Lung (tissue), 12 donors: ENCODE data around the gene SRBD1. TPM values are rescaled to one million over a fixed set of nuclear protein-coding genes. Genes with fewer than 3 reads are reported as not detected.

Experiments used
- ATAC-seq: fragments of 200-7000 bp; cut with Tn5 transposase; one replicate; pipeline ENCODE4 v1.9.1; 2020; ENCODE audit warnings: moderate number of reproducible peaks; ENCODE audit not compliant: insufficient read depth, low FRiP score
- DNase-seq, 3 donors: peaks; one replicate each; pipeline ENCODE4 v3.0.0-alpha.2; 2013 to 2017
- H3K27ac ChIP-seq, 2 donors: one replicate each; pipeline ENCODE4 v1.5.1; 2013; ENCODE audit warnings: mild to moderate bottlenecking in 2 of 2, moderate library complexity in 2 of 2, control low read depth in 1 of 2, inconsistent platforms in 1 of 2, low read depth in 1 of 2, low read length in 1 of 2
- H3K27me3 ChIP-seq, 3 donors: one replicate each; pipeline ENCODE4 v1.5.1; 2013; ENCODE audit warnings: low read length in 2 of 3; ENCODE audit not compliant: control insufficient read depth in 3 of 3, insufficient read depth in 3 of 3
- H3K36me3 ChIP-seq, 4 donors: one replicate each; pipeline ENCODE4 v1.5.1; 2013; ENCODE audit warnings: low read length in 4 of 4, mild to moderate bottlenecking in 1 of 4, moderate library complexity in 1 of 4; ENCODE audit not compliant: control insufficient read depth in 4 of 4, insufficient read depth in 4 of 4
- H3K4me1 ChIP-seq, 5 donors: one replicate each; pipeline ENCODE4 v1.5.1; 2013; ENCODE audit warnings: low read length in 5 of 5, mild to moderate bottlenecking in 2 of 5, moderate library complexity in 1 of 5; ENCODE audit not compliant: control insufficient read depth in 5 of 5, insufficient read depth in 5 of 5
- H3K4me3 ChIP-seq: one replicate; pipeline ENCODE4 v1.5.1; 2013; ENCODE audit warnings: mild to moderate bottlenecking, control low read depth, moderate library complexity
- H3K9ac ChIP-seq, 2 donors: one replicate each; pipeline ENCODE4 v1.5.1; 2013; ENCODE audit warnings: low read length in 2 of 2, control low read depth in 1 of 2; ENCODE audit not compliant: insufficient read depth in 1 of 2
- H3K9me3 ChIP-seq, 4 donors: one replicate each; pipeline ENCODE4 v1.5.1; 2013; ENCODE audit warnings: low read length in 3 of 4, mild to moderate bottlenecking in 1 of 4, moderate library complexity in 1 of 4; ENCODE audit not compliant: control insufficient read depth in 4 of 4, insufficient read depth in 3 of 4
- whole genome bisulfite sequencing, 2 donors: extraction: QIAGEN DNeasy Blood & Tissue Kit; methylation state at CpG; one replicate each; pipeline ENCODE4 v1.1.7; 2013; 5-methylcytosine and 5-hydroxymethylcytosine counted together
- polyA plus RNA-seq, 2 donors: library from polyadenylated mRNA; stranded (reverse); fragments of 200-250 nt; gene quantifications; one replicate each; pipeline ENCODE4 v1.2.1, GENCODE V29; 2013
- total RNA-seq, 2 donors: library from RNA; depleted of rRNA in 1 of 2; stranded (reverse); fragments of >200 nt in 1 of 2; gene quantifications; one replicate each; pipeline ENCODE4 v1.2.1, GENCODE V29; 2014 to 2021
- TF ChIP-seq, protein P1 (sequence below): IDR thresholded peaks from 2 replicates; pipeline ENCODE4 v1.5.1; 2012; ENCODE audit warnings: mild to moderate bottlenecking; ENCODE audit errors: control extremely low read depth, extremely low read depth
- donor health status: control.
- donor health status: control.
- donor health status: Bipolar disorder and iron deficiency.
- donor health status: healthy.
- donor health status: DM: yes; HTN: yes; CAD: no.

The SRBD1 gene
- total and polyA plus RNA-seq, 4 donors = 5.6 to 30.6 (median 11.5) TPM

DNA sequence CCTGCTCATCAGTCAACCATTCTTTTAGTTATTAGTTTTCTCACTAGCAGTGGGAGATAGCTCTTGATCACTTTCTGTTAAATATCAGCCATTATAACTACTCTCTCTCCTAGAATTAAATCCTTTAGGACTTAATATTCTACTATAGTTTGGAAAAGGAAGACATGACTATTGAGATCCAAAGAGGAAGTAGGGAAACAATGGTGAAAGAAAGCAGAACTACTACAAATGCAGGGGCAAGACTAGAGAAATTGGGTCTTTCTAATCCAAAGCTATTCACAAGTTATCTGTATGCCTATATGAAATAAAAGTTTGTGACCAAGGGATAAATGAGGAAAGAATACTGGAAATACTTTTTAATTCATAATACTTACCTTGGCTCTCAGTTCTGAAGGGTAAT, 65.1 kb downstream of the SRBD1 start:
- H3K27me3 ChIP-seq = no peaks in the 10 kb centered on the region
- ATAC-seq (no peak), DNase-seq (no peak)
- H3K4me3 ChIP-seq = no peak overlapping the region
- H3K9me3 ChIP-seq = peaks cover 0 to 14% (median 7%) of the 10 kb centered on the region in 4 donors
- H3K27ac ChIP-seq = no peak overlapping the region
- peaks cover 19 to 36% (median 28%) of the 10 kb centered on the region in 4 donors for H3K36me3 ChIP-seq
- no peaks in the 10 kb centered on the region for H3K4me1 ChIP-seq
- no peak overlapping the region for H3K9ac ChIP-seq
- TF ChIP-seq, protein P1, sequence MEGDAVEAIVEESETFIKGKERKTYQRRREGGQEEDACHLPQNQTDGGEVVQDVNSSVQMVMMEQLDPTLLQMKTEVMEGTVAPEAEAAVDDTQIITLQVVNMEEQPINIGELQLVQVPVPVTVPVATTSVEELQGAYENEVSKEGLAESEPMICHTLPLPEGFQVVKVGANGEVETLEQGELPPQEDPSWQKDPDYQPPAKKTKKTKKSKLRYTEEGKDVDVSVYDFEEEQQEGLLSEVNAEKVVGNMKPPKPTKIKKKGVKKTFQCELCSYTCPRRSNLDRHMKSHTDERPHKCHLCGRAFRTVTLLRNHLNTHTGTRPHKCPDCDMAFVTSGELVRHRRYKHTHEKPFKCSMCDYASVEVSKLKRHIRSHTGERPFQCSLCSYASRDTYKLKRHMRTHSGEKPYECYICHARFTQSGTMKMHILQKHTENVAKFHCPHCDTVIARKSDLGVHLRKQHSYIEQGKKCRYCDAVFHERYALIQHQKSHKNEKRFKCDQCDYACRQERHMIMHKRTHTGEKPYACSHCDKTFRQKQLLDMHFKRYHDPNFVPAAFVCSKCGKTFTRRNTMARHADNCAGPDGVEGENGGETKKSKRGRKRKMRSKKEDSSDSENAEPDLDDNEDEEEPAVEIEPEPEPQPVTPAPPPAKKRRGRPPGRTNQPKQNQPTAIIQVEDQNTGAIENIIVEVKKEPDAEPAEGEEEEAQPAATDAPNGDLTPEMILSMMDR = no peak

- WGBS, 2 donors = 95 to 100% methylated on average over 1 of the region's 1 CpG
- no peak overlapping the region for H3K27ac ChIP-seq
- no peak overlapping the region for H3K9ac ChIP-seq
- H3K36me3 ChIP-seq = peaks cover 21 to 37% (median 30%) of the 10 kb centered on the region in 4 donors
- DNase-seq (no peak), ATAC-seq (no peak)
- no peak overlapping the region for H3K4me3 ChIP-seq
- TF ChIP-seq, protein P1 = no peak
- H3K27me3 ChIP-seq = no peaks in the 10 kb centered on the region
- peaks cover 0 to 16% (median 7%) of the 10 kb centered on the region in 4 donors for H3K9me3 ChIP-seq
- no peaks in the 10 kb centered on the region for H3K4me1 ChIP-seq
Measured at GRCh38 chr2:45543257-45543656, 67.8 kb downstream of the SRBD1 start.

DNA sequence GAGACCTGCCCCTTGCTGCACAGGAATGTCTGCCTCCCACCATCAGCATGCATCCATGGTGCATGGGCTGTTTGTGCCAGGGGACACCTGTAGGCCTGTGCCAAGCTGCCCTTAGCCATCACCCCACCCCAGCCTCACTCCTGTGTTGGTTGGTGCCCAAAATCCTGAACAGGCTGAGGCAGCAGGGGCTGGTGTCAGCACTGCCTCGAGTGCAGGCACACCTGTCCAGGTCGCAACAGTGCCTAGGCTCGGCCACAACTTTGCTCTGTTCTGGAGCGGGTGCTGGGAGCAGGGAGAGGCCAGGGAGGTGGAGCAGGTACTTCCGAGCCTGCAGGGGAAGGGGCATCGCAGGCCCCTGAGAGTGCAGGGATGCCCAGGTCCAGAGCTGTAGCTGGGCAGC, 69.1 kb downstream of the SRBD1 start:
- H3K9me3 ChIP-seq = peaks cover 0 to 16% (median 7%) of the 10 kb centered on the region in 4 donors
- H3K27me3 ChIP-seq = no peaks in the 10 kb centered on the region
- peaks cover 21 to 37% (median 30%) of the 10 kb centered on the region in 4 donors for H3K36me3 ChIP-seq
- H3K9ac ChIP-seq = no peak overlapping the region
- H3K27ac ChIP-seq = no peak overlapping the region
- ATAC-seq (no peak), DNase-seq (no peak)
- no peaks in the 10 kb centered on the region for H3K4me1 ChIP-seq
- WGBS, 2 donors = 96 to 97% methylated on average over 6 of the region's 6 CpGs
- TF ChIP-seq, protein P1 = no peak
- no peak overlapping the region for H3K4me3 ChIP-seq

DNA sequence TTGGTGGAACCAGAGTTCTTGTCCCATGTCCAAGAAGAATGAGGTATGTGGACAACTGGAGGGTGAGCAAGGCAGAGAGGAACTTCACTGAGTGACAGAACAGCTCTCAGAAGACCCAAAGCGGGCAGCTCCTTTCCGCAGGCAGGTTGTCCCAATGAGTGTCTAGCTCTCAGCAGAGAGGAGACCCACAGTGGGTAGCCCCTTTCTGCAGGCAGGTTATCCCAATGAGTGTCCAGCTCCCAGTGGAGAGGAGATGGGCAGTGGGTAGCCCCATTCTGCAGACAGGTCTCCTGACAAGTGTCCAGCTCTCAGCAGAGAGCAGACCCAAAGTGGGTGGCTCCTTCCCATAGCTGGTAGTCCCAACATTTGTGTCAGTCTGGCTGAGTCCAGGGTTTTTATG, 69.6 kb downstream of the SRBD1 start:
- DNase-seq (no peak), ATAC-seq (no peak)
- Histone ChIP-seq H3K4me1 (no peaks in the 10 kb centered on the region), H3K27me3 (no peaks in the 10 kb centered on the region), H3K36me3 (peaks cover 21 to 35% (median 27%) of the 10 kb centered on the region in 4 donors), H3K4me3 (no peak overlapping the region), H3K9me3 (peaks cover 0 to 16% (median 7%) of the 10 kb centered on the region in 4 donors), H3K27ac (no peak overlapping the region), H3K9ac (no peak overlapping the region)
- WGBS, 2 donors = 95 to 97% methylated on average over 2 of the region's 2 CpGs
- TF ChIP-seq, protein P1 = no peak
